ENCODE measurements around the gene DIAPH3. TPM values are rescaled to one million over a fixed set of nuclear protein-coding genes. Genes with fewer than 3 reads are reported as not detected.
A peak's percentile ranks its signal among the peaks of the same experiment; 100 is the strongest.

The DIAPH3 gene
- total and polyA plus RNA-seq, 2 of the 4 experiments (the other 2 are of a cell fraction): 8.9 to 9.3 TPM

GRCh38 chr13:60139272-60139671, 24.5 kb downstream of the DIAPH3 start:
- peak; percentile 43 for DNase-seq
- CTCF ChIA-PET: interaction anchor here (0.6 to 1.1 kb wide), 2 partner anchors 20 to 233 kb away, joined by 3 read pairs; no protein-coding TSS in a partner anchor
- no peak overlapping the region for H3K56ac ChIP-seq (ENCODE audit: extremely low read depth, insufficient read depth, low read length)
- H3K36me3 ChIP-seq (ENCODE audit: control insufficient read depth, insufficient read depth, low read length): no peaks in the 10 kb centered on the region
- H2BK120ac ChIP-seq (ENCODE audit: low read depth, low read length): peak overlapping the region; percentile 66
- BruUV-seq (replicated peaks): no TSS peak
- WGBS, 2 experiments (ENCODE audit: extremely low coverage in 2 of 2, insufficient read length in 1 of 2): no CpG with 5 or more reads among the region's 3 CpGs
- no peaks in the 10 kb centered on the region for H3K27me3 ChIP-seq (ENCODE audit: control insufficient read depth, insufficient read depth, low read length)
- peak overlapping the region; percentile 80; the same call in 1 of the 2 replicates for H3K14ac ChIP-seq (replicated peaks; ENCODE audit: low read depth, low read length)
- 0 out of 2 replicates have a peak overlapping the region, but pooled peaks have one; percentile 29 for H4K91ac ChIP-seq (ENCODE audit: insufficient read depth, low read depth, low read length)
- intact Hi-C loops (cut with micrococcal nuclease): no loop called here
- dilution Hi-C loops (cut with HindIII; ENCODE audit: low sequenced_read_pairs, unreplicated experiment): no loop called here
- in situ Hi-C loops (cut with MboI; ENCODE audit: low sequenced_read_pairs): no loop called here
- H3K4me2 ChIP-seq (ENCODE audit: low read depth, low read length): peak overlapping the region; percentile 32; the same call in 1 of the 2 replicates
- H4K5ac ChIP-seq (ENCODE audit: low read depth, low read length): peak overlapping the region; percentile 27; the same call in 1 of the 2 replicates
- no peaks in the 10 kb centered on the region; the same call in 1 of the 2 replicates for H4K20me1 ChIP-seq (ENCODE audit: insufficient read depth, low read length)
- TF ChIP-seq NFE2L2 (IDR thresholded peaks at IDR 0.05; ENCODE audit: low read depth, low read length) (no peak), RCOR1 (IDR thresholded peaks at IDR 0.05; ENCODE audit: insufficient replicate concordance, low read length) (no peak), RFX5 (IDR thresholded peaks at IDR 0.05; ENCODE audit: low read depth, low read length) (no peak), MXI1 (IDR thresholded peaks at IDR 0.05; ENCODE audit: borderline replicate concordance, low read depth, low read length) (no peak), POLR2A (IDR thresholded peaks at IDR 0.05; ENCODE audit: low read depth, low read length) (no peak), BHLHE40 (IDR thresholded peaks at IDR 0.05; ENCODE audit: low read depth, low read length) (no peak), CHD1 (IDR thresholded peaks at IDR 0.05; ENCODE audit: low read depth, low read length) (no peak), ELK1 (IDR thresholded peaks at IDR 0.05; ENCODE audit: borderline replicate concordance, low read depth, low read length) (no peak), USF2 (IDR thresholded peaks at IDR 0.05; ENCODE audit: low read depth, low read length) (no peak), MAZ (IDR thresholded peaks at IDR 0.05; ENCODE audit: borderline replicate concordance, low read depth, low read length) (no peak), FOS (IDR thresholded peaks at IDR 0.05; ENCODE audit: low read depth, low read length) (no peak), CEBPB (IDR thresholded peaks at IDR 0.05; ENCODE audit: low read depth, low read length) (no peak), MAFK (IDR thresholded peaks at IDR 0.05; ENCODE audit: low read depth, low read length) (no peak), SMC3 (IDR thresholded peaks at IDR 0.05; ENCODE audit: low read depth, low read length) (no peak), CTCF (conservative IDR thresholded peaks at IDR 0.05; ENCODE audit: low read depth, low read length) (no peak), RAD21 (IDR thresholded peaks at IDR 0.05; ENCODE audit: low read length) (no peak)
- peak overlapping the region; percentile 61 for H2AFZ ChIP-seq (replicated peaks; ENCODE audit: low read length, poor library complexity)
- H3K18ac ChIP-seq (ENCODE audit: low read depth, low read length): 0 out of 2 replicates have a peak overlapping the region, but pooled peaks have one; percentile 6
- no peak overlapping the region for H2AK9ac ChIP-seq (replicated peaks; ENCODE audit: low read depth, low read length, poor library complexity)
- peak overlapping the region in 1 of 2 experiments; percentile 56; a peak in 1 of 4 replicates for H4K8ac ChIP-seq (ENCODE audit: low read depth in 2 of 2, low read length in 2 of 2)
- ATAC-seq (ENCODE audit: low read depth): peak; percentile 31; the same call in 1 of the 2 replicates
- H2BK15ac ChIP-seq (ENCODE audit: low read depth, low read length): peak overlapping the region; percentile 34; the same call in 1 of the 3 replicates
- H2AK5ac ChIP-seq (ENCODE audit: low read depth, low read length): peak overlapping the region; percentile 72; the same call in 1 of the 2 replicates
- H3K23ac ChIP-seq (ENCODE audit: low read depth, low read length): peak overlapping the region; percentile 44
- no peak overlapping the region for H3K27ac ChIP-seq (ENCODE audit: insufficient read depth, low read length)
- H3K9me3 ChIP-seq (ENCODE audit: control insufficient read depth, insufficient read depth, low read length): no peaks in the 10 kb centered on the region
- peaks cover 33 to 60% of the 10 kb centered on the region in 2 experiments for H3K79me1 ChIP-seq (ENCODE audit: low read depth in 1 of 2, low read length in 2 of 2)
- H3K4ac ChIP-seq (ENCODE audit: low read depth, low read length): peak overlapping the region; percentile 46; the same call in 1 of the 2 replicates
- peaks cover 12% of the 10 kb centered on the region for H3K9me1 ChIP-seq (ENCODE audit: insufficient read depth, low read length)
- no peak overlapping the region for H3K9ac ChIP-seq (ENCODE audit: low read depth, low read length)
- peak overlapping the region; percentile 80 for H2BK20ac ChIP-seq (ENCODE audit: low read depth, low read length)
- POLR2A ChIA-PET (ENCODE audit: unreplicated experiment): no interaction called here
- H2BK5ac ChIP-seq (ENCODE audit: low read depth, low read length, poor library complexity, severe bottlenecking): peak overlapping the region; percentile 50
- peaks cover 9% of the 10 kb centered on the region for H3K4me1 ChIP-seq (ENCODE audit: control insufficient read depth, insufficient read depth, low read length)
- no peak overlapping the region for H3K4me3 ChIP-seq (ENCODE audit: insufficient read depth, low read depth, low read length)
